B cell (primary cell): Measurements from ENCODE around the gene DUS2. TPM values are rescaled to one million over a fixed set of nuclear protein-coding genes. Genes with fewer than 3 reads are reported as not detected.

Experiments
- polyA plus RNA-seq: library from polyadenylated mRNA; depleted of rRNA; stranded (reverse); fragments of >200 nt; gene quantifications from 2 replicates; pipeline ENCODE4 v1.2.3, GENCODE V29; 2012
- small RNA-seq: library from RNA; depleted of rRNA; stranded (forward); fragments of <200 nt; gene quantifications from one replicate; pipeline ENCODE3, GENCODE V24; 2012; ENCODE audit warnings: low replicate concordance, low read depth; ENCODE audit not compliant: insufficient read length
- total RNA-seq, 2 donors: library from RNA; stranded (reverse); fragments of 120-200 nt in 1 of 2; gene quantifications; 1 replicate in 1 of 2; 2 replicates in 1 of 2; pipeline versions ENCODE4 v1.2.3 to v1.2.4, GENCODE V29; 2013 to 2022

The DUS2 gene
- total and polyA plus RNA-seq, 2 donors (not counting 1 experiment from before 2014, with no cell fraction given) = 61.1 to 93.0 TPM

Small RNA genes within 50 kb of the gene (small RNA-seq; reads per million reads assigned to genes)
- gene RF00019 (not detected), gene RNU6-359P (not detected)

Other genes with a start within 250 kb of the DUS2 start
- gene RANBP10, start 216.7 kb upstream of the DUS2 start, total RNA-seq = 32.2 and 33.1 TPM in 2 replicates
- 26.8 and 29.0 TPM in 2 replicates for gene RANBP10, start 216.7 kb upstream of the DUS2 start, polyA plus RNA-seq
- gene TSNAXIP1, start 216.4 kb upstream of the DUS2 start, total RNA-seq = 1.1 and 1.2 TPM in 2 replicates
- 0.97 and 1.2 TPM in 2 replicates for gene TSNAXIP1, start 216.4 kb upstream of the DUS2 start, polyA plus RNA-seq
- gene THAP11, start 181.0 kb upstream of the DUS2 start, total RNA-seq = 42.7 and 44.0 TPM in 2 replicates
- 12.0 and 24.4 TPM in 2 replicates for gene THAP11, start 181.0 kb upstream of the DUS2 start, polyA plus RNA-seq
- gene NUTF2, start 176.4 kb upstream of the DUS2 start, total RNA-seq = 42.8 and 50.1 TPM in 2 replicates
- gene NUTF2, start 176.4 kb upstream of the DUS2 start, polyA plus RNA-seq = 39.6 and 87.3 TPM in 2 replicates
- 75.0 and 82.7 TPM in 2 replicates for gene CENPT, start 175.6 kb upstream of the DUS2 start, total RNA-seq
- gene CENPT, start 175.6 kb upstream of the DUS2 start, polyA plus RNA-seq = 165 and 169 TPM in 2 replicates
- 83.3 and 95.1 TPM in 2 replicates for gene EDC4, start 150.2 kb upstream of the DUS2 start, total RNA-seq
- gene EDC4, start 150.2 kb upstream of the DUS2 start, polyA plus RNA-seq = 84.5 and 92.0 TPM in 2 replicates
- gene NRN1L, start 138.4 kb upstream of the DUS2 start, total RNA-seq = 2.1 and 2.8 TPM in 2 replicates
- gene NRN1L, start 138.4 kb upstream of the DUS2 start, polyA plus RNA-seq = 4.1 and 4.2 TPM in 2 replicates
- 29.1 TPM in 2 replicates for gene PSKH1, start 130.0 kb upstream of the DUS2 start, total RNA-seq
- 13.0 and 20.1 TPM in 2 replicates for gene PSKH1, start 130.0 kb upstream of the DUS2 start, polyA plus RNA-seq
- 5.8 and 8.1 TPM in 2 replicates for gene CTRL, start 91.4 kb upstream of the DUS2 start, total RNA-seq
- gene CTRL, start 91.4 kb upstream of the DUS2 start, polyA plus RNA-seq = 17.8 and 19.0 TPM in 2 replicates
- 167 and 176 TPM in 2 replicates for gene PSMB10, start 86.4 kb upstream of the DUS2 start, total RNA-seq
- 127 and 176 TPM in 2 replicates for gene PSMB10, start 86.4 kb upstream of the DUS2 start, polyA plus RNA-seq
- gene LCAT, start 79.2 kb upstream of the DUS2 start, total RNA-seq = 12.4 and 16.3 TPM in 2 replicates
- 7.6 and 9.3 TPM in 2 replicates for gene LCAT, start 79.2 kb upstream of the DUS2 start, polyA plus RNA-seq
- 42.2 and 43.8 TPM in 2 replicates for gene SLC12A4, start 54.6 kb upstream of the DUS2 start, total RNA-seq
- 20.2 and 34.0 TPM in 2 replicates for gene SLC12A4, start 54.6 kb upstream of the DUS2 start, polyA plus RNA-seq
- gene DPEP3, start 42.8 kb upstream of the DUS2 start, total RNA-seq = 2.0 and 2.6 TPM in 2 replicates
- 1.9 and 3.1 TPM in 2 replicates for gene DPEP3, start 42.8 kb upstream of the DUS2 start, polyA plus RNA-seq
- gene DPEP2, start 23.8 kb upstream of the DUS2 start, total RNA-seq = 122 and 123 TPM in 2 replicates
- 150 and 169 TPM in 2 replicates for gene DPEP2, start 23.8 kb upstream of the DUS2 start, polyA plus RNA-seq
- gene DPEP2NB, start 7.4 kb upstream of the DUS2 start, total RNA-seq = not detected in 2 replicates
- gene DPEP2NB, start 7.4 kb upstream of the DUS2 start, polyA plus RNA-seq = not detected in 2 replicates
- gene DDX28, start 52 bp upstream of the DUS2 start, total RNA-seq = 19.2 and 20.2 TPM in 2 replicates
- gene DDX28, start 52 bp upstream of the DUS2 start, polyA plus RNA-seq = 6.4 and 8.0 TPM in 2 replicates
- 115 TPM in 2 replicates for gene NFATC3, start 62.1 kb downstream of the DUS2 start, total RNA-seq
- 33.4 and 42.7 TPM in 2 replicates for gene NFATC3, start 62.1 kb downstream of the DUS2 start, polyA plus RNA-seq
- 0.27 TPM in 1 of 2 replicates, not detected in the other for gene ESRP2, start 212.8 kb downstream of the DUS2 start, total RNA-seq
- 0.09 and 0.12 TPM in 2 replicates for gene ESRP2, start 212.8 kb downstream of the DUS2 start, polyA plus RNA-seq
- 10.8 and 12.5 TPM in 2 replicates for gene PLA2G15, start 222.1 kb downstream of the DUS2 start, total RNA-seq
- gene PLA2G15, start 222.1 kb downstream of the DUS2 start, polyA plus RNA-seq = 6.1 and 9.6 TPM in 2 replicates
- gene SLC7A6, start 241.2 kb downstream of the DUS2 start, total RNA-seq = 70.5 and 73.8 TPM in 2 replicates
- gene SLC7A6, start 241.2 kb downstream of the DUS2 start, polyA plus RNA-seq = 85.1 and 91.6 TPM in 2 replicates